Measurements from ENCODE around the gene HELT.

DNA sequence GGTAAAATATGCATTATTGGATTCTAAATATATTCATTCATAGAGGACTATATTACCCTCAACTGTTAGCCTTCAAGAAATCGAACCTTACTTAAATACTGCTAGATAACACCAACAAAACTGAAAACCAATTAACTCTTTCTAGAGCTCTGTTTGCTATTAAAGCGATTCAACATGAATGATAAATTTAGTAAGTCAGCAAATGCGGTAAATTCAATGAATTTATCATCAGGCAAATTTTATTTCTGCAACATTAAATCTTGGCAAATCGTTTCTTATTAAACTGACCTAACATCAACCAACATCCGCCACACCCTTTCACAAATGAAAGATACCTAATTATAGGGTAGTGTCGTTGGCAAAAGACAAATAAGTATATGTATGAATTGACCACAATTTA lies 26.4 kb upstream of the HELT start:
- TF ChIP-seq POLR2A (IDR thresholded peaks at IDR 0.05; ENCODE audit: low read depth, low read length) (no peak), POLR2AphosphoS5 (IDR thresholded peaks at IDR 0.05; ENCODE audit: low read depth, low read length) (no peak)
